Kidney epithelial cell (primary cell): ENCODE results near the gene GAST. TPM values are rescaled to one million over a fixed set of nuclear protein-coding genes. Genes with fewer than 3 reads are reported as not detected.

Experiments
- DNase-seq: peaks from one replicate; pipeline ENCODE4 v3.0.0-alpha.2; 2010; ENCODE audit warnings: low read depth
- H3K27me3 ChIP-seq: 2 replicates; pipeline ENCODE4 v1.6.0; 2011; ENCODE audit warnings: low read length; ENCODE audit not compliant: control insufficient read depth, insufficient read depth
- H3K36me3 ChIP-seq: 2 replicates; pipeline ENCODE4 v1.5.1; 2011; ENCODE audit warnings: low read length; ENCODE audit not compliant: control insufficient read depth, insufficient read depth
- H3K4me3 ChIP-seq: 2 replicates; pipeline ENCODE4 v1.5.1; 2011; ENCODE audit warnings: low read depth, mild to moderate bottlenecking, control low read depth, low read length
- total RNA-seq: library from RNA; depleted of rRNA; stranded (reverse); fragments of >200 nt; gene quantifications from 2 replicates; pipeline ENCODE4 v1.2.3, GENCODE V29; 2015
- TF ChIP-seq, protein P1 (sequence below): IDR thresholded peaks from 2 replicates; pipeline ENCODE4 v1.5.1; 2011; ENCODE audit warnings: mild to moderate bottlenecking, moderate library complexity, low read length, control low read depth, inconsistent platforms; ENCODE audit not compliant: insufficient read depth, poor library complexity, severe bottlenecking

GAST gene
- total RNA-seq, 1 donor from 2014 or later, result not detected

DNA sequence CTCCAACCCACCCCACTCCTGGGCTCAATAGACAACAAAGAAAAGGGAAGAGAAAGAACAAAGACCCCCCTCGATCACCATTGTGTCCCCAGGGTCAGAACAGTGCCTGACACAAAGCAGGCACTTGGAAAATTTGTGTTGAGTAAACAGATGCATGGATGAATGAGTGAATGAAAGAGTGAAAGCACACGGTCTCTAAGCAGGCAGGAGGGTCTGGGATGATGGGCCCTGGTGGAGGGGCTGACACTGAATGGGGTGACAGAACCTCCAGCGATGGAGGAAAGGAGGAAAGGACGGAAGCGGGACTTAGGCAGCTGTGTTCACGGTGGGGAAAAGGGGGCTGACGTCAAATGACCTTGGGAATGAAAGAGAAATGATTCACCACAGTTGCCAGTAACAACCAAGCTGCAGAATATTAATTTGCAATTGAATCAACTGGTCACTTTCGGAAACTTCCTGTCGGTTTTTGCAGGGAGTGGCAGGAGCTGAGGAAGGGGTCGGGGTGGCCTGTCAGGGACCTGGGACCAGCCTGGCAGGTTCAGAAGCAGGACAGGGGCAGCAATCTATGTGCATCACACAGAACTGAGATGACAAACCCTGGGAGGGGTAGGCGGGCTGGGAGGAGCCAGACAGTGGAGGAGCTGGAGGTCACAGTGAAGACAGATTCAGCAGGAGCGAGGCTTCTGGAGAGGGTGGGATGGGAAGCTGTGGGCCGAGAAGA lies 6.7 kb upstream of the GAST start:
- TF ChIP-seq, protein P1, sequence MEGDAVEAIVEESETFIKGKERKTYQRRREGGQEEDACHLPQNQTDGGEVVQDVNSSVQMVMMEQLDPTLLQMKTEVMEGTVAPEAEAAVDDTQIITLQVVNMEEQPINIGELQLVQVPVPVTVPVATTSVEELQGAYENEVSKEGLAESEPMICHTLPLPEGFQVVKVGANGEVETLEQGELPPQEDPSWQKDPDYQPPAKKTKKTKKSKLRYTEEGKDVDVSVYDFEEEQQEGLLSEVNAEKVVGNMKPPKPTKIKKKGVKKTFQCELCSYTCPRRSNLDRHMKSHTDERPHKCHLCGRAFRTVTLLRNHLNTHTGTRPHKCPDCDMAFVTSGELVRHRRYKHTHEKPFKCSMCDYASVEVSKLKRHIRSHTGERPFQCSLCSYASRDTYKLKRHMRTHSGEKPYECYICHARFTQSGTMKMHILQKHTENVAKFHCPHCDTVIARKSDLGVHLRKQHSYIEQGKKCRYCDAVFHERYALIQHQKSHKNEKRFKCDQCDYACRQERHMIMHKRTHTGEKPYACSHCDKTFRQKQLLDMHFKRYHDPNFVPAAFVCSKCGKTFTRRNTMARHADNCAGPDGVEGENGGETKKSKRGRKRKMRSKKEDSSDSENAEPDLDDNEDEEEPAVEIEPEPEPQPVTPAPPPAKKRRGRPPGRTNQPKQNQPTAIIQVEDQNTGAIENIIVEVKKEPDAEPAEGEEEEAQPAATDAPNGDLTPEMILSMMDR, result no peak
- H3K36me3 ChIP-seq, result no peaks in the 10 kb centered on the region
- no peak overlapping the region for H3K4me3 ChIP-seq
- no peaks in the 10 kb centered on the region for H3K27me3 ChIP-seq
- no peak for DNase-seq

DNA sequence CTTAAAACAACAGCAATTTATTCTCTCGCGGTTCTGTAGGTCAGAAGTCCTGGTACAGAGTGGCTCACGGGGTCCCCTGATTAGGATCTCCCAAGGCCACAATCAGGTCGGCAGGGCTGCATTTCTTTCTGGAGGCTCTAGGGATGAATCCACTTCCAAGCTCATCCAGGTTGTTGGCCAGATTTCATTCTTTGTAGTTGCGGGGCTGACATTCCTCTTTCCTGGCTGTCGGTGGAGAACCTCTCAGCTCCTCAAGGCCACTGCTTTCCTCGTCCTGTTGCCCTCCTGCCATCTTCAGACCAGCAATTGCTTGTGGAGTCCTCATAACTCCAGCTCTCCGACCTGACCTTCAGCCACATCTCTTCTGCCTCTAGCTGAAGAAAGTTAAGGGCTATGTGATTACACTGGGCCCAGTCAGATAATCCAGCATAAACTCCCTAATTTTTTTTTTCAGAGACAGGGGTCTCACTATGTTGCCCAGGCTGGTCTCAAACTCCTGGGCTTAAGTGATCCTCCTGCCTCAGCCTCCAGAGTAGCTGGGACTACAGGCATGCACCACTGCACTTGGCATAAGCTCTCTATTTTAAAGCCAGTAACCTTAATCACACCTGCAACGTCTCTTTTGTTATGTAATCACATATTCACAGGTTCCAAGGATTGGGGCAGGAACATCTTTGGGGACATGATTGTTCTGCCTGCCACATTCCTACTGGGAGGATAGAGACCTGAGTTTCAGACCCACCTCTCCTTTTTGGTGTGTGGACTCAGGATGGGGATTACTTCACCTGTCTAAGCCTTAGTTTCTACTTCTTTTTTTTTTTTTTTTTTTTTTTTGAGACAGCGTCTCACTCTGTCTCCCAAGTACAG lies 4.1 kb upstream of the GAST start:
- Histone ChIP-seq H3K36me3 (no peaks in the 10 kb centered on the region), H3K27me3 (peaks cover 3% of the 10 kb centered on the region), H3K4me3 (no peak overlapping the region)
- TF ChIP-seq, protein P1, result no peak
- no peak for DNase-seq

DNA sequence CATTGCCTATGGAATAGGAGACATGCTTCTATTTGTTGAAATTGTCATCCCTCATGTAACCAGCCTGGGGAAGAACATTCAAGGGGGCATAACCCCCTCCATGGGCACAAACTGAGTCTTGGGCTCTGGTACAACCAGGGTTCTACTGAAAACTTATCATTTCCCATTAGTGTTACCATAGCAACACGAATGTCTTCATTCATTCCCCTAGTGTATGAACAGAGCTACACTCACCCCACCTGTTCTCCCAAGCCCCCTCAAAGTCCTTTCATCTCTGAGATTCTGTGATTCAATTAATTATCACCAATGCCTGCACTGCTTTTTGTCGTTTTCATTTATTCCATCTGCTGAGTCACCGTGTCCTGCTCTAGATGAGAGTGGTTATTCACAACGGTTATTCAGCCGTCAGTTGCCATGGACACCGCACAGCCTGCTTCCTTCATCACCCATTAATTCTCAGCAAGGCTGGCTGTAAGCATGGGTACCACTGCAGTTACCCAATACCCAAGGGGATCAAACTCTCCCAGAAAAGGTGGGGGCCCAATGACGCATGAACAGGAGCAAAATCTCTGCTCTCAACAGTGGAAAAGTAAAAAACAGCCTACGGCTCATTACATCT lies 1.6 kb upstream of the GAST start:
- H3K36me3 ChIP-seq, result no peaks in the 10 kb centered on the region
- DNase-seq, result peak; percentile 81
- no peak overlapping the region for H3K4me3 ChIP-seq
- peaks cover 3% of the 10 kb centered on the region for H3K27me3 ChIP-seq
- TF ChIP-seq, protein P1, result no peak

DNA sequence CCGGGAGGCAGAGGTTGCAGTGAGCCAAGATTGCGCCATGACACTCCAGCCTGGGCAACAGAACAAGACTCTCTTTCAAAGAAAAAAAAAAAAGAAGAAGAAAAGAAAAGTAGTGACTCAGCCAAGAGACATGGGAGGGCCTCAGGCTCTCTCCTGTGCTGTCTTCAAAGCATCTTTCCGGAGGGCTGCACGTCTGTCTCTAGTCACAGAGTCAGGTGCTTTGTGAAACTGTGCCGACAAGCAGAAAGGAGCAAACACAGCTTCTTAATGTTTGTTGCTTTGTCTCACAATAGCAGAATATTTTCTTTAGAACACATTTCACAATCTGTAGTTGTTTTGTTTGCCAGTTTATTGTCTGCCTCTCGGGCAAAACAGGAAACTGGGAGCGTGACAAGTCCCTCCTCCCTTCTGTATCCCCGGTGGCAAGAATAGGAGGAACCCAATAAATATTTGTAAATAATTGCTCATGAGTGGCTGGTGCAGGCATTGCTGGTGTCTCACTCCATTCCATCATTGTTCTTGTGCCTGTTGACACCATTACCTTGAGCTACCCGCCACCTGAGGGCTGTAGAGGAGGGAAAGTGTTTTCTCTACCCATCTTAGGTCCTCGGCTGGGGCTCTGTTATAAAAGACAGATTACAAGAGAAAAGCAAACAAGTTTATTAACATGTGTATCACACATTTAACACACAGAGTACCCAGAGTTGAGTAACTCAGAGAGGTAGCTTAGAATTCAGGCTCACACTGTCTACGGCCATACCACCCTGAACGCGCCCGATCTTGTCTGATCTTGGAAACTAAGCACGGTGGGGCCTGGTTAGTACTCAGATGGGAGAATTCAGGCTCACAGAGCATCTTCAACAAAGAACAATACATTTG lies 5.5 kb downstream of the GAST start:
- Histone ChIP-seq H3K4me3 (no peak overlapping the region), H3K36me3 (no peaks in the 10 kb centered on the region), H3K27me3 (no peaks in the 10 kb centered on the region)
- TF ChIP-seq, protein P1, result no peak
- no peak for DNase-seq

DNA sequence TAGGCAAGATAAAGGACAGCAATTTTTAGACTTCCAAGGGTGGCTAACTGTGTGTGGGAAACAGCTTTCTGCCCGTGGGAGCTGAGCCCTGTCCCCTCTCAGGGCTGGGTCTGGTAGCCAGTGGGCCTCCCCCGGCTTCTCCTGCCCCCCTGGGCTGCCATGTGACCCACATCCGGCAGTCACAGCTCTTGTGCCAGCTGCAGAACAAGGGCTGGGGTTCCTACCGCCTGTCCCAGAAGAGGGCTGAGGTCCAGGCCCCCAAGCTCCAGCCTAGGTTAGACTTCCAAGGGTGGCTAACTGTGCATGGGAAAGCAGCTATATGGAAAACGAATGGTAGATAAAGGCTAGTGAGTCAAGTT lies 6.1 kb downstream of the GAST start:
- no peaks in the 10 kb centered on the region for H3K27me3 ChIP-seq
- H3K4me3 ChIP-seq, result no peak overlapping the region
- no peaks in the 10 kb centered on the region for H3K36me3 ChIP-seq
- TF ChIP-seq, protein P1, result no peak
- DNase-seq, result no peak
